Calu3 (cell line): ENCODE measurements around the gene DGKI. TPM values are rescaled to one million over a fixed set of nuclear protein-coding genes. Genes with fewer than 3 reads are reported as not detected.

Experiments used
- BruUV-seq: library from RNA; stranded (reverse); fragments of 400-500 nt; replicated peaks from 2 replicates; lab custom pipeline; 2021; lab: Mats Ljungman, UMichigan
- CTCF ChIA-PET: fragments of 300-600 bp; sonication (Branson Sonifier 250); formaldehyde crosslinking; loops from one replicate; lab custom pipeline; 2022; ENCODE audit warnings: antibody characterized with exemption; lab: Charles Lee
- DNase-seq: peaks from one replicate; pipeline ENCODE4 v3.0.0; 2022
- H3K27ac Mint-ChIP-seq: one replicate; pipeline ENCODE4 v1.8.0; 2022; ENCODE audit warnings: mixed read lengths; ENCODE audit not compliant: unreplicated experiment
- H3K27me3 Mint-ChIP-seq: one replicate; pipeline ENCODE4 v1.8.0; 2022; ENCODE audit warnings: mixed read lengths; ENCODE audit not compliant: unreplicated experiment
- H3K36me3 Mint-ChIP-seq: one replicate; pipeline ENCODE4 v1.8.0; 2022; ENCODE audit warnings: mild to moderate bottlenecking, moderate library complexity, mixed read lengths; ENCODE audit not compliant: insufficient read depth, unreplicated experiment
- H3K4me1 Mint-ChIP-seq: one replicate; pipeline ENCODE4 v1.8.0; 2022; ENCODE audit warnings: mild to moderate bottlenecking, low read depth, mixed read lengths; ENCODE audit not compliant: unreplicated experiment
- H3K4me3 Mint-ChIP-seq: one replicate; pipeline ENCODE4 v1.8.0; 2022; ENCODE audit warnings: mild to moderate bottlenecking, low read depth, moderate library complexity, mixed read lengths; ENCODE audit not compliant: unreplicated experiment
- H3K9me3 Mint-ChIP-seq: one replicate; pipeline ENCODE4 v1.8.0; 2022; ENCODE audit warnings: low read depth, mixed read lengths; ENCODE audit not compliant: unreplicated experiment
- CTCF ChIP-seq: fragments of 200-600 bp; IDR thresholded peaks from one replicate; pipeline ENCODE4 v1.8.0; 2022; ENCODE audit warnings: antibody characterized with exemption; ENCODE audit not compliant: unreplicated experiment
- intact Hi-C: fragments of 100-400 bp; cut with micrococcal nuclease; formaldehyde crosslinking; loops from one replicate; pipeline ENCODE4 v1.10.0; 2022; ENCODE audit not compliant: unreplicated experiment
- total RNA-seq: library from RNA; stranded (reverse); gene quantifications from 2 replicates; pipeline ENCODE4 v1.2.3, GENCODE V29; 2022

Gene DGKI
- total RNA-seq, 1 experiment from 2014 or later: not detected

DNA sequence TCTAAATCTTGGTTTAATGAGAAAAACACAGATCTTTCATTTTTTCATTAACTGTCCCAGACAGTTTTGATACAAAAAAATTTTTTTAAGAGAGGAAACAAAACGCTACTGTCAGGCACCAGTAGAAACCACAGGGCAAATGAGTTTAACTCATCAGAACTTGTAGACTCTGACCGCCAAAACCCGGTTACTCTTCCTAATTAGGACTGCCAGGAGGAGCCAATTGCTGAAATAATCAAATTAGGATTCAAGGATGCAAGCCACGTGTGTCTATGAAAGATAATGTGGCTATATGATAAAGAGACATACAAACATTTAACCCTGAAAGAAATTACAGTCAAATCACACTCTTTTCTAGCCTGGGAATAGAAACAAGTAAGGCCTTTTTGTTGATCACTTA, 154.4 kb downstream of the DGKI start:
- H3K27ac Mint-ChIP-seq: no peak overlapping the region
- CTCF ChIA-PET: no interaction called here
- H3K27me3 Mint-ChIP-seq: peaks cover 32% of the 10 kb centered on the region

GRCh38 chr7:137691566-137691965, 155.2 kb downstream of the DGKI start:
- no peak for DNase-seq
- CTCF ChIA-PET: interaction anchor here (1.1 kb wide), 1 partner anchor 115 kb away, joined by 6 read pairs; no protein-coding TSS in a partner anchor
- Mint-ChIP-seq H3K4me3 (no peak overlapping the region), H3K27me3 (peaks cover 40% of the 10 kb centered on the region), H3K36me3 (no peaks in the 10 kb centered on the region), H3K27ac (no peak overlapping the region), H3K4me1 (no peaks in the 10 kb centered on the region), H3K9me3 (no peaks in the 10 kb centered on the region)
- no peak for TF ChIP-seq CTCF
- intact Hi-C loops: no loop called here
- BruUV-seq: no TSS peak

More for the DNA sequence above, 154.4 kb downstream of the DGKI start:
- no peak for TF ChIP-seq CTCF
- Mint-ChIP-seq H3K4me3 (no peak overlapping the region), H3K9me3 (no peaks in the 10 kb centered on the region), H3K4me1 (no peaks in the 10 kb centered on the region), H3K36me3 (no peaks in the 10 kb centered on the region)
- no peak for DNase-seq
- BruUV-seq: no TSS peak
- intact Hi-C loops: no loop called here

DNA sequence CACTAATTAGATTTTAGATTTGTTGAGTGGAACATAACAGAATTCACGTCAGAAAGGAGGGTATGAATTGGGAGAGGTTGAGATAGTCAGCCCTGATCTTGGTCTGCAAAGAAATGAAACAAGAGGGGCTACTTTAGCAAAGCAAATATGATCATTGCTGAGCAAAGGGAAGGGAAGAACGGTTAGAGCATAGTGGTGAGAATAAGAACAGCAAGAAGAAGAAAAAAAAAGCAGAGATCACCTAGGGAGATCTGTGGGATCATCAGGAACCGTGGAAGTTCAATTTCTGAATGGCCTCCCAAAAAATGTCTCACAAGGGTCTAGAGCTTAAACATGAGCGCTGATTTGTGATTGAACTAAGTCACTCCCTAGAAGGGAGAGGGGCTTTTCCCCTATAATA, 156.1 kb downstream of the DGKI start:
- intact Hi-C loops: no loop called here
- H3K36me3 Mint-ChIP-seq: no peaks in the 10 kb centered on the region
- H3K27me3 Mint-ChIP-seq: peaks cover 50% of the 10 kb centered on the region
- no peak overlapping the region for H3K4me3 Mint-ChIP-seq
- CTCF ChIA-PET: no interaction called here
- no peak for DNase-seq
- H3K27ac Mint-ChIP-seq: no peak overlapping the region
- no peaks in the 10 kb centered on the region for H3K9me3 Mint-ChIP-seq
- no peaks in the 10 kb centered on the region for H3K4me1 Mint-ChIP-seq
- no TSS peak for BruUV-seq
- no peak for TF ChIP-seq CTCF

- Mint-ChIP-seq H3K4me1 (no peaks in the 10 kb centered on the region), H3K27me3 (peaks cover 58% of the 10 kb centered on the region), H3K27ac (no peak overlapping the region), H3K36me3 (no peaks in the 10 kb centered on the region), H3K9me3 (no peaks in the 10 kb centered on the region), H3K4me3 (no peak overlapping the region)
- no peak for TF ChIP-seq CTCF
- no TSS peak for BruUV-seq
- CTCF ChIA-PET: no interaction called here
- intact Hi-C loops: no loop called here
- DNase-seq: no peak
Observed at GRCh38 chr7:137689761-137690160, 157.0 kb downstream of the DGKI start.
